NCI-H345 (cell line): Measurements from ENCODE around the gene BBS10.
A peak's percentile ranks its signal among the peaks of the same experiment; 100 is the strongest.

Source experiments
- DNase-seq: peaks from one replicate; lab custom pipeline; 2025; lab: John Stamatoyannopoulos, UW

BBS10 gene

GRCh38 chr12:76329606-76330005 is 18.6 kb downstream of the BBS10 start:
- no peak for DNase-seq

GRCh38 chr12:76329159-76329558 is 19.1 kb downstream of the BBS10 start:
- DNase-seq: no peak

- DNase-seq: peak; percentile 4
Measured at GRCh38 chr12:76319595-76320319, 28.5 kb downstream of the BBS10 start.

DNA sequence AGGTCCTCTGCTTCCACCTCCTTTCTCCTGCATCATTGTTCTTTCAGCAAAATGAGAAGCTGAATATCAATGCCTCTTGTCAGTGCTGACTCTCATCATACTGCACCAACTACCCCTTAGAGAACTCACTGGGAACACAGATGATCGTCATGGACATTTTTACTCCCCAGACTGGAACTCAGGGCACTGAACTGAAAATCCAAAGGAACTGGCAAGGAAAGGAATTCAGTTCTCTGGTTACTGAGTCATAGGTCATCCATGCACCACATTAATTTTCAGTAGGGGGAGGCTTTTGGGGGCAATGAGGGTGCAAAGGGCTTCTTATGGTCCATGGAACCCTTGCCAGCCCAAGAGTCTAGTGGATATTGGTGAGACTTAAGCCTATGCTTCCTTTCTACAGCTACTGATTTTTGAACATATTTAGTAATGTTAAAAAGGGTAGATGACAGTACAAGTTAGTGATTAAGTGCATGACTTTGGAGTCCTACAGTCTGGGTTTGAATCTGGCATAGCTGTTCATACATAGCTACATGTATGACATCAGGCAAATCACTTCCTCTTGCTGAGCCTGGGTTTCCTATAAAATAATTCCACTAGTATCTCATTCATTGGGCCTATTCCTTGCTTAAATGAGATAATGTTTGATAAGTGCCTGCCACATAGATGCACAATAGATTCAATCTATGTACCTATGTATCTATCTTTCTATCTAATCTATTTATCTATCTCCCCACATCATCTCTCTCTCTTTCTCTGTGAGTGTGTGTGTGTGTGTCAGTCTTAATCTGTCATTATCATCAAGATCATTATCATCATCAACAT is 29.2 kb downstream of the BBS10 start:
- no peak for DNase-seq

- DNase-seq: no peak
Measured at GRCh38 chr12:76317976-76318375, 30.2 kb downstream of the BBS10 start.

- DNase-seq: no peak
Measured at GRCh38 chr12:76316468-76316867, 31.7 kb downstream of the BBS10 start.

DNA sequence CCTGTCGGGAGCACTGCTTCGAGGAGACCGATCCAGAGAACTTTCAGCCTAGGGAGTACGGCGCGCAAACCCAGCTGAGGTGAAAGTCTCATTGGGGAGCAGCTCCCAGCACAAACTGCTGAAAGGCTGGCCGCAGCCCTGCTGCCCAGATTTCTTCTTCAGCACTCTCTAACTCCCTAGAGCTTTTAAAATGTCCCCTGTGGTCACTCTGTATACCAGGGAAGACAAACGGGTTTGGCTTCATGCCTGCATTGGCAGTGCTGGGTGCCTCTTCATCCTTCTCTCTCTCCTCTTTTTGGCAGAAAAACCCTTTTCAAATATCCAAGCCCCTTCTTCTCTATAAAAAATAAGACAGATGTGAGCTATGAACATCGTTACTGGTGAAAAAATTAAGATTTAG is 34.9 kb downstream of the BBS10 start:
- DNase-seq: no peak

DNA sequence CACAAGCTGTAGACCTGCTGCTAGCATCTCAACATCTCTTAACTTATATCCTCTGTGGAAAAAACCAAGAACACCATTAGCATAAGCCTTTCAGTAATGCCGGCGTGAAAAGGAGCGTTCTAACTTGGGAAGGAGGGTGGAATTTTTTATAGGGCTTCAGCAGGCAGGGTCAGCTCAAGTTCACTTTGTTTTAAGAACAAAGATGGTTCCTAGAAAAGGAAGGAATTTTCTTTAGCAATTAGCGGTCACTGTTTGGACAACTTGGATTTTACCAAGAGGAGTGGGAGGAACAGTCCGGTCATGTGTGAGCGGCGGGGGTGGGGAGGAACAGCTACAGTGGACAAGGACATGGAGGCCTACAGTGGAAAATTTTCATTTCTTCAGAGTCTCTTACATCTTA is 35.9 kb downstream of the BBS10 start:
- DNase-seq: no peak

DNA sequence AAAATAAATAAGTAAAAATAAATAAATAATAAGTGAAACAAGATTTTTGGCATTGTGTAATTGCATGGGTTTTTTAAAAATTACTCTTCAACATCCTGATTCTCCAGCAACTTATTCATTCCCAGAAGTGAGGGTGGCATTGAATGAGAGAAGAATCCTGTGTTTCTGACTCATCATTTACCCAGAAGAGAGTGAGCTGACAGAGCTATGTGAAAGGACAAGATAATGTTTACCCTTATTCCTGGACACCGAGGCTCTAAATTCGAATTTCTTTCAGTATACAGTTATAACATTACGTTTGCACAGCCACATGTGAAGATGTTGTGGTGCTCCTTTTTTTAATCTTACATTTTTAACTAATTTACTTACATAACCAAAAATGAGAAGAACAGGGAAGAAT is 36.4 kb downstream of the BBS10 start:
- no peak for DNase-seq

- no peak for DNase-seq
Measured at GRCh38 chr12:76310110-76310509, 38.1 kb downstream of the BBS10 start.

GRCh38 chr12:76308866-76309265 is 39.3 kb downstream of the BBS10 start:
- no peak for DNase-seq

DNA sequence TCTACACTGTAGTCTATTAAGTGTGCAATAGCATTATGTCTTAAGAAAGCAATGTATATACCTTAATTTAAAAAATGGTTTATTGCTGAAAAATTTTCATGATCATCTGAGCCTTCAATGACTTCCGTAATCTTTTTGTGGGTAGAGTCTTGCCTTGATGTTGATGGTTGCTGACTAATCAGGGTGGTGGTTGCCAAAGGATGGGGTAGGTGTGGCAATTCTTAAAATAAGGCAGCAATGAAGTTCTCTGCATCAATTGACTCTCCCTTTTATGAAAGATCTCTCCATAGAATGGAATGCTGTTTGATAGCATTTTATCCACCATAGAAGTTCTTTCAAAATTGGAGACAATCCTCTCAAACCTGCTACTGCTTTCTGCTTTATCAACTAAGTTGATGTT is 41.1 kb downstream of the BBS10 start:
- DNase-seq: no peak

DNA sequence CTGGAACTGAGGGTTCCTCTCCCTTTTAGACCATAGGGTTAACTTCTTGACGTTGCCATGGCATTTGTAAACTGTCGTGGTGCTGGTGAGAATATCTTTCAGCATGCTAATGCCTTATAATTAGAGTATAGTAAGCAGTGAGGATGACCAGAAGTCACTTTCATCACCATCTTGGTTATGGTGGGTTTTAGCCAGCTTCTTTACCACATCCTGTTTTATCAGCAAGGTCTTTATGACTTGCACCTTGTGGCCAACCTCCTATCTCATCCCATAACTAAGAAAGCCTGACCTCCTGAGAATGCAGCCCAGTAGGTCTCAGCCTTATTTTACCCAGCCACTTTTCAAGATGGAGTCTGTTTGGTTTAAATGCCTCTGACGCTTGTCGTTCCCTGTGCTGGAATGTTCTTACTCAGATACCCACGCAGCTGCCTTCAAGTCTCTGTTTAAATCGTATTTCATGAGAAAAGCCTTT is 44.2 kb downstream of the BBS10 start:
- DNase-seq: no peak

GRCh38 chr12:76303365-76303764 is 44.9 kb downstream of the BBS10 start:
- no peak for DNase-seq

DNA sequence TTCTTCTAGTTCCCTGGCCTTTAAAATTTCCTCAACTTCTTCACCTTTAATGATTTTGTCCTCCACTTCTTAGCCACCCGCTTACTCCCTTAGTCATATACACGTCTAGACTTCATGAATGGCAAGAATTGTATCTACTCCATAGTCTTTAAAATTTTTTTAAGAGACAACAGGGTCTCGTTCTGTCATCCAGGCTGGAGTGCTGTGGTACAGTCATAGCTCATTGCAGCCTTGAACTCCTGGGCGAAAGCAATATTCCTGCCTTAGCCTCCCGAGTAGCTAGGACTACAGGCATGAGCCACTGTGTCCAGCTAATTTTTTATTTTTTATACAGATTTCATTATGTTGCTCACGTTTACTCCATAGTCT is 47.9 kb downstream of the BBS10 start:
- DNase-seq: no peak

DNA sequence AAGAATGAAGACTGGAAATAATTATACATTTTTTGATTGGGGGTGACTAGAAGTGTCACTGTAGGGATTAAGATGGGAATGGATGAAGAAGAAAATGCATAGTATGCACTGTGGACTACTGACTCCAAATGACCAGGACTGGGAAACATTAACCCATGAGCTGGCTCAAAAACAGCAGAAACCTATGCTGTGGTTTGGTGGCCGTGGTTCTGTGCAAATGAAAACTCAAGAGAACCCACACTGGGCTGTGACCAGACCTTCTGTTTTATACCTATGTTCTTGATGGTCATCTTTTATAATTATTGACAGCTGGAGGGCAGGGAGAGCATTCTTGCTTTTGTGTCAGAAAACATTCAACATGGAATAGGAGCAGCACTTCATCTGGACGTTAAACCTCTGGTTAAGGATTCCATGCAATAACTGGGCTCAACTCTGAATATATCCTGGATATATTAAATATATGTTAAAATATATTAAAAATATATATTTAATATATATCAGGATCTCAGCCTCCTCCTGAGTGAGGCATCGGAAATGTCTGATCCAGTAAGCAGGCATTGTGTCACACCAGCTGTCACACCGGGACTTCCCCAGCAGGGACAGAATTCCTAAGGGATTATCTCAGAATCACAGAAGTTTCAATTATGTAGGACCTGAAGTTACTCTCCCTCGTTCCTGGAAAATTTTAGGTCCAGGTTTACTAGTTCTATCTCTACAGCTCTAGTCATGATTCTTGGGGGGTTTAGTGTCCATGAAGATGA is 48.5 kb downstream of the BBS10 start:
- DNase-seq: no peak
